Muscle layer of colon (tissue), 2 donors: Measurements from ENCODE around the gene DGKH.

ENCODE experiments used
- H3K27ac ChIP-seq: one replicate; pipeline ENCODE4 v1.7.0; 2013; ENCODE audit warnings: low read depth, mild to moderate bottlenecking, low read length, moderate library complexity
- H3K27me3 ChIP-seq, 2 donors: one replicate each; pipeline ENCODE4 v1.7.0; 2013; ENCODE audit warnings: low read length in 2 of 2, mild to moderate bottlenecking in 2 of 2; ENCODE audit not compliant: insufficient read depth in 2 of 2, control insufficient read depth in 1 of 2
- H3K36me3 ChIP-seq: one replicate; pipeline ENCODE4 v1.7.0; 2013; ENCODE audit warnings: mild to moderate bottlenecking, low read length; ENCODE audit not compliant: insufficient read depth
- H3K4me1 ChIP-seq: one replicate; pipeline ENCODE4 v1.7.0; 2013; ENCODE audit warnings: mild to moderate bottlenecking, low read length; ENCODE audit not compliant: insufficient read depth
- H3K4me3 ChIP-seq, 2 donors: one replicate each; pipeline ENCODE4 v1.7.0; 2013; ENCODE audit warnings: low read length in 2 of 2, low read depth in 1 of 2, mild to moderate bottlenecking in 1 of 2, moderate library complexity in 1 of 2
- H3K9ac ChIP-seq: one replicate; pipeline ENCODE4 v1.7.0; 2013; ENCODE audit warnings: low read length
- H3K9me3 ChIP-seq: one replicate; pipeline ENCODE4 v1.7.0; 2013; ENCODE audit warnings: mild to moderate bottlenecking, low read length
- donor health status: abdominal sarcoma.
- donor health status: Adenocarcinoma of cecum.

DGKH gene

DNA sequence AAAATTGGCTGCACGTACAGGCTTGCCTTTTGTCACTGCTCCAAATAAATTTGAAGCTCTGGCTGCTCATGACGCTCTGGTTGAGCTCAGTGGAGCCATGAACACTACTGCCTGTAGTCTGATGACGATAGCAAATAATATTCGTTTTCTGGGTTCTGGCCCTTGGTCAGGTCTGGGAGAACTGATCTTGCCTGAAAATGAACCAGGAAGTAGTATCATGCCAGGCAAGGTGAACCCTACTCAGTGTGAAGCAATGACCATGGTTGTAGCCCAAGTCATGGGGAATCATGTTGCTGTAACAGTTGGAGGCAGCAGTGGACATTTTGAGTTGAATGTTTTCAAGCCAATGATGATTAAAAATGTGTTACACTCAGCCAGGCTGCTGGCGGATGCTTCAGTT lies 207.4 kb downstream of the DGKH start:
- Histone ChIP-seq H3K27ac (no peak overlapping the region), H3K4me3 (no peak overlapping the region), H3K27me3 (no peaks in the 10 kb centered on the region), H3K9ac (no peak overlapping the region), H3K9me3 (no peaks in the 10 kb centered on the region), H3K36me3 (no peaks in the 10 kb centered on the region), H3K4me1 (no peaks in the 10 kb centered on the region)

GRCh38 chr13:42258747-42259146 lies 210.3 kb downstream of the DGKH start:
- Histone ChIP-seq H3K27ac (no peak overlapping the region), H3K9me3 (no peaks in the 10 kb centered on the region), H3K4me3 (no peak overlapping the region), H3K9ac (no peak overlapping the region), H3K4me1 (no peaks in the 10 kb centered on the region), H3K36me3 (no peaks in the 10 kb centered on the region), H3K27me3 (no peaks in the 10 kb centered on the region)

DNA sequence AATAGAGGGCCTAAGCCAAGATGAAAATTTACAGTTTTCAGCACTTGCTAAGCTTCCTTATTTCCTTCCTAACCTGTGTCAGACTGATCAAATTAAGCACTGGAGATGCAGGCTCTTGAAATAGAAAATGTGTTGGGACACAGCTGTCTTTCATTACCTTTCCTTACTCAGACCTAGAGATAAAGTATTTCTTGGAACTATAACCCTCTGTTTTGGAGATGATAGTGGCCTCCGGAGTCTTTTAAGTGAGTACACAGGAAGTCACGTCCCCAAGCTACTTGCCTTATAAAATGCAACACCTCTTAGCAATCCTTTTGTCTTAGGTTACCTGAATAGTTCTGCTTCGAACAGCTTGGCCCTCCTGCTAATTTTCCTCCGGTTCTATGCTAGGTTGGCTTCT lies 211.1 kb downstream of the DGKH start:
- H3K27me3 ChIP-seq = no peaks in the 10 kb centered on the region
- H3K9ac ChIP-seq = no peak overlapping the region
- H3K9me3 ChIP-seq = no peaks in the 10 kb centered on the region
- H3K36me3 ChIP-seq = no peaks in the 10 kb centered on the region
- no peak overlapping the region for H3K27ac ChIP-seq
- no peak overlapping the region for H3K4me3 ChIP-seq
- H3K4me1 ChIP-seq = no peaks in the 10 kb centered on the region

- Histone ChIP-seq H3K4me1 (no peaks in the 10 kb centered on the region), H3K27ac (no peak overlapping the region), H3K9me3 (no peaks in the 10 kb centered on the region), H3K36me3 (no peaks in the 10 kb centered on the region), H3K9ac (no peak overlapping the region), H3K4me3 (no peak overlapping the region), H3K27me3 (no peaks in the 10 kb centered on the region)
Measured at GRCh38 chr13:42260903-42261654, 212.6 kb downstream of the DGKH start.

DNA sequence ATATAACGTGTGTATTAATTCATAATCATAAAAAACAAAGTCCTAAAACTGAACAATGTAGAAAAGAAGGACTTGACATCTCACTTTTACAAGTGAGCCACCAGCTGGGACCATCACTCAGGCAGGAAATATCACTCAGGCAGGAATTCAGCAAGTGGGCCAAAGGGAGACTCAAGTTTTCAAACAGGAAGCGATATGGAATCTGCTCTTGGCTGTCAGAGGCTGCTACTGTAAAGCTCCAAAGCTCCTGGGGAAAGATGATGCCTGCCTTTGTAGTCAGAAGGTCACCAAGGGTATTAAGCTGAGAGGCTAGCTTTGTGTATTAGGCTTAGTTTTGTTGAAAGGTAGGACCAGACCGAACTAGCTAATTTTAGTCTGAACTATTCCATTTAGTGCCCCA lies 218.0 kb downstream of the DGKH start:
- H3K36me3 ChIP-seq = no peaks in the 10 kb centered on the region
- H3K9me3 ChIP-seq = no peaks in the 10 kb centered on the region
- H3K4me3 ChIP-seq = no peak overlapping the region
- no peaks in the 10 kb centered on the region for H3K27me3 ChIP-seq
- no peak overlapping the region for H3K27ac ChIP-seq
- H3K4me1 ChIP-seq = no peaks in the 10 kb centered on the region
- no peak overlapping the region for H3K9ac ChIP-seq

DNA sequence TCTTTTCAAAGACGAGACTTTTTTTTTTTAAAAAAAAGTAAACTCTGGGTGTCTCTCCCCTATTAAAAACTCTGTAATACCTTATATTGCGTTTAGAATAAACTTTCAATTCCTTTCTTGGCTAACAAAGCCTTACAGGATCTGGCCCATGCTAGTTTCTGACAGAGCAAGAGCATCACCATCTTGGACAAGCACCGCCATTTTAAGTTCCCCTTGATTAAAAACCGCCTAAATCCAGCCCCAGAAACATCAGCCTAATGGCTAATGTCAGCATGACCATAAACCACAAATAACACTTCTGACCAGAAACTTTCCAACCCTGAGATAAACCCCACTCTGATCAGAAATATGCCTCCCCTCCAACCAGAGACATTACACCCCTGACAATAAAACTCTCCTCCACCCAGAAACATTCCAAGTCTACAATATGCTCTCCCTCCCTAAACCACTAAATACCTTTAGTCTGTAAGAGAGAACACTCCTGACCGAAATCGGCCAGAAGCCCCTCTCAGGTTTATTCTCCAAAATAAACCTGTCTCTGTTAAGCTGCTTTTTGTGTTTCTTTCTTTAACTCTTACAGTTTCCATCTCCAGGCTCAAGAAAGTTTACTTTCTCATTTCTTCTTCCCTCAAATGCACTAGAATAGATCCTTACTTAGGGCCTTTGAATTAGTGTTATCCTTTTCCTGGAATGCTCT lies 221.9 kb downstream of the DGKH start:
- Histone ChIP-seq H3K27me3 (no peaks in the 10 kb centered on the region), H3K4me1 (peaks cover 24% of the 10 kb centered on the region), H3K27ac (no peak overlapping the region), H3K9ac (no peak overlapping the region), H3K4me3 (no peak overlapping the region), H3K9me3 (no peaks in the 10 kb centered on the region), H3K36me3 (no peaks in the 10 kb centered on the region)

GRCh38 chr13:42270857-42271215 lies 222.4 kb downstream of the DGKH start:
- Histone ChIP-seq H3K4me1 (peaks cover 29% of the 10 kb centered on the region), H3K9ac (peak overlapping the region; percentile 61), H3K9me3 (no peaks in the 10 kb centered on the region), H3K4me3 (peak overlapping the region; percentile 61 to 90), H3K36me3 (no peaks in the 10 kb centered on the region), H3K27ac (peak overlapping the region; percentile 89), H3K27me3 (no peaks in the 10 kb centered on the region)

DNA sequence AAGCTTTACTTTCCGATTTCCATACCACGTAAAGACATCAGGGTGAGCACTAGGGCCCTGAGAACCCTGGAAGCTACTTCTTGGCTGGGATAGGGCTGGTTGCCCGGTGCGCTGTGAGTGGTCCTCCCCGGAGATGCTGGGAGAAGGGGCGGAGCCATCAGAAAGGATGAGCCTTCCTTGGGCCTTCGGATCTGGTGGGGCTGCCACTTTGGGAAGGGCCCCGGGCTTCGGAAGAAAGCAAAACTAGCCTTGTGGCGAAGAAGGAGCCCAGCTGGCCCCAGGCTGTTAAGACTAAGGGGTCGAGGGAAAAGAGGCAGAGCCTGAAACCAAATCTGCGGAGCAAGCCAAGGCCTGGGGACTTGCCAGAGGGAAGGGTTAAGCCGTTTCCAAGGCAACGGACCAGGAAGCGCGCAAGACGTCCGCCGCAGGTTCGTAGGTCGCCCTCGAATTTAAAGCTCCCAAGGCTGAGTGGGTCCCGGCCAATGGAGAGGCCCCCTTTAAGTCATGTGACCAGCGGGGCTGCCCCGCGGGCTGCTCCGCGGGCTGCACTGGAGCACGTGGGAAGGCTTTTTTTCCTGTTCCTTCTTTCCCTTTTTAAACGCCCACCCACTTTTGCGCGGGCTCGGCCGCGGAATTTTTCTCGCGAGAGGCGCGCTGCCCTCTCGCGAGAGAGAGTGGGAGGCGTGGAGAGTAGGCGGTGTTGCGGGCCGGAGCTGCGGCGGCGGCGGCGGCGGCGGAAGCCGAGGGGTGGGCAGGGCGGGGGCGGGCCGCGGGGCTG lies 223.1 kb downstream of the DGKH start:
- peaks cover 29% of the 10 kb centered on the region for H3K4me1 ChIP-seq
- H3K36me3 ChIP-seq = no peaks in the 10 kb centered on the region
- peak overlapping the region; percentile 89 for H3K27ac ChIP-seq
- H3K9me3 ChIP-seq = no peaks in the 10 kb centered on the region
- peak overlapping the region; percentile 61 for H3K9ac ChIP-seq
- peak overlapping the region; percentile 61 to 90 for H3K4me3 ChIP-seq
- no peaks in the 10 kb centered on the region for H3K27me3 ChIP-seq

- Histone ChIP-seq H3K4me3 (peak within 1 kb of the TSS; percentile 90 to 94), H3K36me3 (no peaks in the 10 kb centered on the region), H3K9me3 (no peaks in the 10 kb centered on the region), H3K9ac (peak within 1 kb of the TSS; percentile 87), H3K27ac (peak within 1 kb of the TSS; percentile 89), H3K4me1 (peaks cover 29% of the 10 kb centered on the region), H3K27me3 (no peaks in the 10 kb centered on the region)
Measured at GRCh38 chr13:42272115-42272803, 223.8 kb downstream of the DGKH start, which contains the start of gene AKAP11. AKAP11 (plus strand) TSS chr13:42272152; CDS start chr13:42286349, 14,197 bp downstream.

DNA sequence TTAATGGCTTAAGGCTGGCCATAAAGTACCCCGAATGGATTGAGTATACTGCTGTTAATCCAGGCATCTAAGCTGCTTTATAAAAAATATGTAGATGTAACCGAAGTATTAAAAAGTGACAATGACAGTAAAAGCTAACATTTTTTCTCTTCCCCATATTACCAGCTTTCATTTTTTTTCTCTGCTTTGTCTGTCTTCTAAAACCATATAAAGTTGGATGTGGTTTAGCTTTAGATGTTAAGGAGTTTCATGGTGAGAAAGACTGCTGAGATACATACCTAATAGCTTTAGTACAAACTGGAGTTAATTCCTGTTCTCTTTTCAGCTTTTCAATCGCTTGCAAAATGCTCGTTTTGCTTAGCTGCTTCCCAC lies 224.3 kb downstream of the DGKH start:
- H3K9ac ChIP-seq = peak overlapping the region; percentile 87
- no peaks in the 10 kb centered on the region for H3K27me3 ChIP-seq
- peak overlapping the region; percentile 84 for H3K27ac ChIP-seq
- peaks cover 31% of the 10 kb centered on the region for H3K4me1 ChIP-seq
- H3K36me3 ChIP-seq = no peaks in the 10 kb centered on the region
- peak overlapping the region; percentile 86 to 94 for H3K4me3 ChIP-seq
- H3K9me3 ChIP-seq = no peaks in the 10 kb centered on the region
